ENCODE measurements around the gene ARHGAP4.

The ARHGAP4 gene

DNA sequence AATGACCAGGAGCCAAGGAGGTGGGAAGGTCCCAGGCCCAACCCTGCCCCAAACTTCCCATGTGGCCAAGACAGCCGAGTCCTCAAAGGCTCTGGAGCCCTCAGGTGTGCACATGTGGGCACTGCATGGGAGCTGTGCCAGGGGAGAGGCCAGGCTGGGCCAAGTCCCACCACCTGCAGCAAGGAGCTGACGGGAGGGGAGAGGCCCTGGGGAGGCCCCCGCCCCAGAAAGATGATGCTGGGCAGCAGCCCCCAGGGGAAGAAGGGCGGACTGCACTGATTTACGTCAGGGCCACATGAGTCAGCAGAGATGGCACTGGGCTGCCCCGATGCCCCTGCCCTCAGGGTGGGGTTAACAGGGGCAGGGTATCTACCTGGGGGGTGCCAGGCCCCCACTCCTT, 41.5 kb downstream of the ARHGAP4 start:
- no peak overlapping the region for H3K27ac ChIP-seq (replicated peaks; ENCODE audit: low read length)

DNA sequence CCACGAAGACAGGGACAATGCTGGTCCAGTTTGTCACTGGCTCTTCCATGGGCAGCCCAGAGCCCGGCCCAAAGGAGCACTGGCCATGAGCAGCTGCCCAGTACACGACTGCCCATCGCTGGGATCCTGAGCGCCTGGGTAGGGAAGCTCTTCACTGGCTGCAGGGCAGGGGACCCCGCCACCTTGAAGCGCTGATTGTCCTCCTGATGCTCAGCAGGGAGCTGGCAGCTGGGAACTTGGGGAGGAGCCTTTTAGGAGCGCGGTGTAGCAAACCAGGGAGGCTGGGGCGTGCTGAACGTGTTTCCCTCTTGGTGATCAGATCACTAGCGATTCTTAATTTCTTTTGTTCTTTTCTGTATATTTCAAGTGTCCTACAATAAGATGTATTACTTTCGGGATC, 41.9 kb downstream of the ARHGAP4 start:
- H3K4me2 ChIP-seq (ENCODE audit: insufficient read depth, low read length, poor library complexity, severe bottlenecking) = no peak overlapping the region
- peak overlapping the region; percentile 28 for H3K18ac ChIP-seq (ENCODE audit: low read length)
- no peaks in the 10 kb centered on the region for H3K9me3 ChIP-seq (replicated peaks in 1 of 2; ENCODE audit: control insufficient read depth in 2 of 2, insufficient read depth in 1 of 2, low read depth in 1 of 2, low read length in 2 of 2)
- H3K4me3 ChIP-seq (ENCODE audit: low read length in 2 of 2) = no peak overlapping the region
- peak overlapping the region; percentile 37 for H2BK15ac ChIP-seq (ENCODE audit: low read length)
- H3K27ac ChIP-seq (replicated peaks; ENCODE audit: low read length) = no peak overlapping the region
- H2BK12ac ChIP-seq (ENCODE audit: low read length) = no peak overlapping the region
- H3K4me1 ChIP-seq (ENCODE audit: control insufficient read depth in 2 of 2, insufficient read depth in 1 of 2, low read depth in 1 of 2, low read length in 2 of 2) = peaks cover 21 to 60% of the 10 kb centered on the region in 2 donors
- no peak for DNase-seq (ENCODE audit: low spot score)
- peak overlapping the region; percentile 70 for H2AK5ac ChIP-seq (ENCODE audit: low read depth, low read length)
- H3K79me1 ChIP-seq (ENCODE audit: low read depth, low read length) = peaks cover 1% of the 10 kb centered on the region
- H4K8ac ChIP-seq (ENCODE audit: low read depth, low read length) = no peak overlapping the region
- H2AFZ ChIP-seq (ENCODE audit: low read length) = no peak overlapping the region
- no peak overlapping the region for H2BK5ac ChIP-seq (ENCODE audit: low read length)
- no peak overlapping the region for H3K4ac ChIP-seq (ENCODE audit: low read length)
- H4K91ac ChIP-seq (ENCODE audit: low read depth, low read length, poor library complexity) = no peak overlapping the region
- H2BK120ac ChIP-seq (ENCODE audit: low read depth, low read length) = no peak overlapping the region
- H3K27me3 ChIP-seq (ENCODE audit: control insufficient read depth in 3 of 3, insufficient read depth in 3 of 3, low read depth in 1 of 3, low read length in 3 of 3) = peaks cover 0 to 41% (median 25%) of the 10 kb centered on the region in 3 experiments
- no peak overlapping the region for H3K23ac ChIP-seq (ENCODE audit: low read depth, low read length, poor library complexity)
- H3K36me3 ChIP-seq (replicated peaks in 1 of 2; ENCODE audit: control insufficient read depth in 2 of 2, insufficient read depth in 2 of 2, low read length in 2 of 2) = no peaks in the 10 kb centered on the region
- H3K9ac ChIP-seq (ENCODE audit: low read depth, low read length, poor library complexity) = no peak overlapping the region
- H3K14ac ChIP-seq (ENCODE audit: low read length) = no peak overlapping the region
- no CpG with 5 or more reads among the region's 13 CpGs for WGBS, 2 donors (ENCODE audit: extremely low coverage in 2 of 2, insufficient read length in 2 of 2, insufficient replicate concordance in 1 of 2)

More for the DNA sequence above, 41.5 kb downstream of the ARHGAP4 start:
- no peak overlapping the region for H3K18ac ChIP-seq (ENCODE audit: low read length)
- no peak for DNase-seq (ENCODE audit: low spot score)
- peaks cover 18 to 57% of the 10 kb centered on the region in 2 donors for H3K4me1 ChIP-seq (ENCODE audit: control insufficient read depth in 2 of 2, insufficient read depth in 1 of 2, low read depth in 1 of 2, low read length in 2 of 2)
- no peak overlapping the region for H3K4me2 ChIP-seq (ENCODE audit: insufficient read depth, low read length, poor library complexity, severe bottlenecking)
- H2BK15ac ChIP-seq (ENCODE audit: low read length) = no peak overlapping the region
- H2BK120ac ChIP-seq (ENCODE audit: low read depth, low read length) = no peak overlapping the region
- no CpG with 5 or more reads among the region's 6 CpGs for WGBS, 2 donors (ENCODE audit: extremely low coverage in 2 of 2, insufficient read length in 2 of 2, insufficient replicate concordance in 1 of 2)
- no peak overlapping the region for H3K14ac ChIP-seq (ENCODE audit: low read length)
- peaks cover 0 to 44% (median 25%) of the 10 kb centered on the region in 3 experiments for H3K27me3 ChIP-seq (ENCODE audit: control insufficient read depth in 3 of 3, insufficient read depth in 3 of 3, low read depth in 1 of 3, low read length in 3 of 3)
- H4K91ac ChIP-seq (ENCODE audit: low read depth, low read length, poor library complexity) = no peak overlapping the region
- no peak overlapping the region for H3K23ac ChIP-seq (ENCODE audit: low read depth, low read length, poor library complexity)
- H2BK12ac ChIP-seq (ENCODE audit: low read length) = no peak overlapping the region
- peaks cover 1% of the 10 kb centered on the region for H3K79me1 ChIP-seq (ENCODE audit: low read depth, low read length)
- no peak overlapping the region for H4K8ac ChIP-seq (ENCODE audit: low read depth, low read length)
- no peak overlapping the region for H3K9ac ChIP-seq (ENCODE audit: low read depth, low read length, poor library complexity)
- H2AK5ac ChIP-seq (ENCODE audit: low read depth, low read length) = no peak overlapping the region
- H3K4ac ChIP-seq (ENCODE audit: low read length) = no peak overlapping the region
- H3K9me3 ChIP-seq (replicated peaks in 1 of 2; ENCODE audit: control insufficient read depth in 2 of 2, insufficient read depth in 1 of 2, low read depth in 1 of 2, low read length in 2 of 2) = no peaks in the 10 kb centered on the region
- H2BK5ac ChIP-seq (ENCODE audit: low read length) = no peak overlapping the region
- peak overlapping the region in 1 of 2 donors; percentile 53 for H3K4me3 ChIP-seq (ENCODE audit: low read length in 2 of 2)
- no peak overlapping the region for H2AFZ ChIP-seq (ENCODE audit: low read length)
- no peaks in the 10 kb centered on the region for H3K36me3 ChIP-seq (replicated peaks in 1 of 2; ENCODE audit: control insufficient read depth in 2 of 2, insufficient read depth in 2 of 2, low read length in 2 of 2)

DNA sequence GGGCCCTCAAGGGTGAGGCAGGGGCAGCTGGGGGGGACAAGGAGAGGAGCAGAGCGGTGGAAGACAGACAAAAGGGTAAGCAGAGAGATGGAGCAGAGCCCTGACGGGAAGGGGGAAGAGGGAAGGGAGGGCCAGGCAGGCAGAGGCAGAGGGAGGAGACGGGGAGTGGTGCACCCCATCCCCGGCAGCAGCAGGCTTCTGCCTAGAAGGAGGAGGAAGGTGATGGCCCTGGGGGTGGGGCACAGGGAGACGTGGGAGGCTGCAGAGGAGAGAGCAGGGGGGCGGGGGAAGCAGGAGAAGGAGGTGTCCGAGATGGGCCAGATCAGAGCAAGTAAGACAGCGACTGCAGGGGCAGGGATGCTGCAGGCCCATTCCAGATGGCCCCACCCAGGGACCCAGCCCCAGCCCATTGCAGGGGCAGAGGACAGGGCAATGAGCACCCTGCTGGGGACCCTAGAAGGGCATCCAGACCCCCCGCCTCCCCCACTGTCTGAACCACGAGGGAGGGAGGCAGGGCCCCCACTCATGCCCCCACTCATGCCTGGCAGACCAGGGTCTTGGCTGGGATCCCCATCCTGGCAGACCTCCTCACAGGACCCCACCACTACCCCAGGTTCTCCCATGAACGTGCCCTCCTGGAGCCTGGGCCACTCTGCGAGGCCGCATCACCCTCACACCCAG, 42.8 kb downstream of the ARHGAP4 start:
- Histone ChIP-seq H2BK120ac (ENCODE audit: low read depth, low read length) (no peak overlapping the region), H2BK5ac (ENCODE audit: low read length) (no peak overlapping the region), H3K23ac (ENCODE audit: low read depth, low read length, poor library complexity) (no peak overlapping the region), H3K4me3 (ENCODE audit: low read length in 2 of 2) (peak overlapping the region in 1 of 2 donors; percentile 12), H3K79me1 (ENCODE audit: low read depth, low read length) (peaks cover 1% of the 10 kb centered on the region), H4K91ac (ENCODE audit: low read depth, low read length, poor library complexity) (no peak overlapping the region), H3K9ac (ENCODE audit: low read depth, low read length, poor library complexity) (no peak overlapping the region), H2AFZ (ENCODE audit: low read length) (peak overlapping the region; percentile 71), H3K4me1 (ENCODE audit: control insufficient read depth in 2 of 2, insufficient read depth in 1 of 2, low read depth in 1 of 2, low read length in 2 of 2) (peaks cover 26 to 68% of the 10 kb centered on the region in 2 donors), H3K4me2 (ENCODE audit: insufficient read depth, low read length, poor library complexity, severe bottlenecking) (peak overlapping the region; percentile 18), H2AK5ac (ENCODE audit: low read depth, low read length) (peak overlapping the region; percentile 75), H3K18ac (ENCODE audit: low read length) (peak overlapping the region; percentile 80), H3K14ac (ENCODE audit: low read length) (no peak overlapping the region), H2BK15ac (ENCODE audit: low read length) (no peak overlapping the region), H3K9me3 (replicated peaks in 1 of 2; ENCODE audit: control insufficient read depth in 2 of 2, insufficient read depth in 1 of 2, low read depth in 1 of 2, low read length in 2 of 2) (no peaks in the 10 kb centered on the region), H3K36me3 (replicated peaks in 1 of 2; ENCODE audit: control insufficient read depth in 2 of 2, insufficient read depth in 2 of 2, low read length in 2 of 2) (no peaks in the 10 kb centered on the region), H3K27me3 (ENCODE audit: control insufficient read depth in 3 of 3, insufficient read depth in 3 of 3, low read depth in 1 of 3, low read length in 3 of 3) (peaks cover 0 to 41% (median 25%) of the 10 kb centered on the region in 3 experiments), H3K4ac (ENCODE audit: low read length) (no peak overlapping the region), H2BK12ac (ENCODE audit: low read length) (peak overlapping the region; percentile 41), H3K27ac (replicated peaks; ENCODE audit: low read length) (no peak overlapping the region), H4K8ac (ENCODE audit: low read depth, low read length) (no peak overlapping the region)
- no CpG with 5 or more reads among the region's 13 CpGs for WGBS, 2 donors (ENCODE audit: extremely low coverage in 2 of 2, insufficient read length in 2 of 2, insufficient replicate concordance in 1 of 2)
- DNase-seq (ENCODE audit: low spot score) = no peak

DNA sequence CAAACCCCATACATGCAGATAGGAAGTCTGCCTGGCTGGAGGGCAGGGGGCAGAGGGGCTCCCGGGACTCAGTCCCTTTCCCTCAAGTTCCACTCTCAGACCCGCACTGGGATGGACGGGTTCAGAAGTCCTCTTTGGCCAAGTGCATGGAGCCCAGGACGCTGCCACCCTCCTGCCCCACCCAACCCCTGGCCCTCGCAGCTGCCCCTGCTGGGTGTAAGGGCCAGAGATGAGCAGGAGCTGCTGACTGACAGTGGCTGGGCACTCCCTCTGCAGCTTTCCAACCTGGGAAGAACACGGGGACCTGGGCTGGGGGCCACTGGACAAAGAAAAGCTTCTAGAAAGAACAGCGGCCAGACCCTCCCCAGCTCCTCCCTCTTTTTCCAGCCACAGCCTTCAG, 43.5 kb downstream of the ARHGAP4 start:
- H2AFZ ChIP-seq (ENCODE audit: low read length) = peak overlapping the region; percentile 71
- peak overlapping the region; percentile 71 for H3K18ac ChIP-seq (ENCODE audit: low read length)
- no peak for DNase-seq (ENCODE audit: low spot score)
- no peak overlapping the region for H3K14ac ChIP-seq (ENCODE audit: low read length)
- H2BK12ac ChIP-seq (ENCODE audit: low read length) = peak overlapping the region; percentile 6
- no peak overlapping the region for H3K4me2 ChIP-seq (ENCODE audit: insufficient read depth, low read length, poor library complexity, severe bottlenecking)
- H3K27ac ChIP-seq (replicated peaks; ENCODE audit: low read length) = no peak overlapping the region
- no peak overlapping the region for H2BK120ac ChIP-seq (ENCODE audit: low read depth, low read length)
- H4K8ac ChIP-seq (ENCODE audit: low read depth, low read length) = no peak overlapping the region
- no peak overlapping the region for H2AK5ac ChIP-seq (ENCODE audit: low read depth, low read length)
- no CpG with 5 or more reads among the region's 7 CpGs for WGBS, 2 donors (ENCODE audit: extremely low coverage in 2 of 2, insufficient read length in 2 of 2, insufficient replicate concordance in 1 of 2)
- H2BK5ac ChIP-seq (ENCODE audit: low read length) = no peak overlapping the region
- no peak overlapping the region for H3K4ac ChIP-seq (ENCODE audit: low read length)
- H2BK15ac ChIP-seq (ENCODE audit: low read length) = no peak overlapping the region
- no peak overlapping the region for H4K91ac ChIP-seq (ENCODE audit: low read depth, low read length, poor library complexity)
- peaks cover 0 to 34% (median 23%) of the 10 kb centered on the region in 3 experiments for H3K27me3 ChIP-seq (ENCODE audit: control insufficient read depth in 3 of 3, insufficient read depth in 3 of 3, low read depth in 1 of 3, low read length in 3 of 3)
- H3K79me1 ChIP-seq (ENCODE audit: low read depth, low read length) = peaks cover 1% of the 10 kb centered on the region
- H3K9ac ChIP-seq (ENCODE audit: low read depth, low read length, poor library complexity) = no peak overlapping the region
- H3K4me1 ChIP-seq (ENCODE audit: control insufficient read depth in 2 of 2, insufficient read depth in 1 of 2, low read depth in 1 of 2, low read length in 2 of 2) = peaks cover 30 to 75% of the 10 kb centered on the region in 2 donors
- H3K4me3 ChIP-seq (ENCODE audit: low read length in 2 of 2) = peak overlapping the region in 1 of 2 donors; percentile 12
- H3K9me3 ChIP-seq (replicated peaks in 1 of 2; ENCODE audit: control insufficient read depth in 2 of 2, insufficient read depth in 1 of 2, low read depth in 1 of 2, low read length in 2 of 2) = no peaks in the 10 kb centered on the region
- no peak overlapping the region for H3K23ac ChIP-seq (ENCODE audit: low read depth, low read length, poor library complexity)
- no peaks in the 10 kb centered on the region for H3K36me3 ChIP-seq (replicated peaks in 1 of 2; ENCODE audit: control insufficient read depth in 2 of 2, insufficient read depth in 2 of 2, low read length in 2 of 2)
